Activated CD8-positive, alpha-beta T cell treated with anti-CD3 and anti-CD28 coated beads, Interleukin-2, amount 10 ng/mL, durations not matched to agents 7 days and 5 days (primary cell): ENCODE measurements around the gene SNX11. TPM values are rescaled to one million over a fixed set of nuclear protein-coding genes. Genes with fewer than 3 reads are reported as not detected.

ENCODE experiments used
- ATAC-seq: fragments of 150-1000 bp; cut with Tn5 transposase; one replicate; pipeline ENCODE4 v1.10.0; 2021; ENCODE audit warnings: moderate library complexity
- CTCF ChIA-PET: fragments of 350-600 bp; sonication (Branson Sonifier 250); formaldehyde crosslinking; loops from one replicate; lab custom pipeline; 2021; ENCODE audit warnings: antibody characterized with exemption; lab: Charles Lee
- POLR2A ChIA-PET: fragments of 350-600 bp; sonication (Branson Sonifier 250); formaldehyde crosslinking; loops from one replicate; lab custom pipeline; 2021; ENCODE audit warnings: antibody characterized with exemption; lab: Charles Lee
- DNase-seq: peaks from one replicate; pipeline ENCODE4 v3.0.0-alpha.2; 2020
- H3K27ac Mint-ChIP-seq: one replicate; pipeline ENCODE4 v1.8.0; 2021; ENCODE audit warnings: mild to moderate bottlenecking, mixed read lengths
- H3K27me3 Mint-ChIP-seq: one replicate; pipeline ENCODE4 v1.8.0; 2021; ENCODE audit warnings: low read depth, mixed read lengths
- H3K36me3 Mint-ChIP-seq: one replicate; pipeline ENCODE4 v1.8.0; 2021; ENCODE audit warnings: low read depth, mixed read lengths
- H3K4me1 Mint-ChIP-seq: one replicate; pipeline ENCODE4 v1.8.0; 2021; ENCODE audit warnings: low read depth, mixed read lengths
- H3K4me3 Mint-ChIP-seq: one replicate; pipeline ENCODE4 v1.8.0; 2021; ENCODE audit warnings: mild to moderate bottlenecking, mixed read lengths
- H3K9me3 Mint-ChIP-seq: one replicate; pipeline ENCODE4 v1.8.0; 2022; ENCODE audit warnings: mixed read lengths; ENCODE audit not compliant: insufficient read depth
- total RNA-seq, 2 experiments: library from RNA; stranded (reverse); gene quantifications; one replicate each; pipeline ENCODE4 v1.2.3, GENCODE V29; 2021

Gene SNX11
- total RNA-seq, 2 experiments from 2014 or later: 33.3 to 34.2 TPM

DNA sequence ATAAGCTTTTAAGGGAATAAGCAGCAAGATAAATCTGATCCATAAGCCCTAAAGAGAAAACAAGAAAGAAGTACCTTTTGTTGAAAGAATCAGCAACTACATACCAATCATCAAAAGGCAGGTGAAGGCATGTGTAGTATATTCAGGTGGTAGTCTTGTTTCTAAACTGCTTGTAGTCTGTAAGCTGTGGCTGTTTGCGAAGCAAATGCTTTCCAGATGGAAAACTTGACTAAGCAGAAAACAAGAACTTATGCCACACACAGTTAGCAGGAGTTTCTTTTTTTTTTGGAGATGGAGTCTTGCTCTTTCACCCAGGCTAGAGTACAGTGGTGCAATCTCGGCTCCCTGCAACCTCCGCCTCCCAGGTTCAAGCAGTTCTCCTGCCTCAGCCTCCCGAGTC lies 12.0 kb upstream of the SNX11 start:
- POLR2A ChIA-PET: interaction anchor here (2.9 kb wide), 1 partner anchor 12 kb away, joined by 14 read pairs; the partner anchor contains the start of gene SNX11
- CTCF ChIA-PET: interaction anchor here (1.5 to 8.2 kb wide), 5 partner anchors 9 to 70 kb away, joined by 4 to 89 read pairs (median 30); partner anchors contain the start of gene SNX11
- Mint-ChIP-seq H3K27ac (no peak overlapping the region), H3K27me3 (no peaks in the 10 kb centered on the region), H3K4me3 (no peak overlapping the region), H3K4me1 (peaks cover 22% of the 10 kb centered on the region), H3K9me3 (no peaks in the 10 kb centered on the region), H3K36me3 (peaks cover 9% of the 10 kb centered on the region)
- DNase-seq (no peak), ATAC-seq (no peak)

- ChIA-PET POLR2A (interaction anchor here (1.5 kb wide), 1 partner anchor 52 kb away, joined by 3 read pairs; the partner anchor contains the start of gene NFE2L1), CTCF (interaction anchor here (1.2 to 8.2 kb wide), 4 partner anchors 12 to 32 kb away, joined by 3 to 89 read pairs (median 6); no protein-coding TSS in a partner anchor)
- DNase-seq (no peak), ATAC-seq (no peak)
- H3K27ac Mint-ChIP-seq: no peak overlapping the region
- peaks cover 13% of the 10 kb centered on the region for H3K9me3 Mint-ChIP-seq
- peaks cover 56% of the 10 kb centered on the region for H3K4me1 Mint-ChIP-seq
- H3K4me3 Mint-ChIP-seq: peak overlapping the region; percentile 99
- no peaks in the 10 kb centered on the region for H3K27me3 Mint-ChIP-seq
- peaks cover 20% of the 10 kb centered on the region for H3K36me3 Mint-ChIP-seq
Measured at GRCh38 chr17:48100160-48100559, 7.4 kb upstream of the SNX11 start.

- Mint-ChIP-seq H3K27me3 (no peaks in the 10 kb centered on the region), H3K4me3 (peak overlapping the region; percentile 99), H3K36me3 (peaks cover 17% of the 10 kb centered on the region), H3K4me1 (peaks cover 54% of the 10 kb centered on the region), H3K9me3 (peaks cover 13% of the 10 kb centered on the region), H3K27ac (peak overlapping the region; percentile 88)
- ChIA-PET POLR2A (interaction anchor here (0.7 to 1.7 kb wide), 5 partner anchors 12 to 53 kb away, joined by 3 to 7 read pairs (median 3); partner anchors contain the start of gene NFE2L1), CTCF (interaction anchor here (0.8 to 8.2 kb wide), 6 partner anchors 10 to 32 kb away, joined by 3 to 89 read pairs (median 5); no protein-coding TSS in a partner anchor)
- DNase-seq (no peak), ATAC-seq (no peak)
Measured at GRCh38 chr17:48100591-48101011, 7.0 kb upstream of the SNX11 start.

- DNase-seq (peak; percentile 96), ATAC-seq (peak; percentile 96)
- H3K27me3 Mint-ChIP-seq: no peaks in the 10 kb centered on the region
- ChIA-PET CTCF (interaction anchor here (0.8 to 8.2 kb wide), 6 partner anchors 11 to 33 kb away, joined by 3 to 89 read pairs (median 5); no protein-coding TSS in a partner anchor), POLR2A (interaction anchor here (0.7 to 1.7 kb wide), 5 partner anchors 11 to 53 kb away, joined by 3 to 7 read pairs (median 3); partner anchors contain the start of gene NFE2L1)
- H3K4me3 Mint-ChIP-seq: peak within 1 kb of the TSS; percentile 99
- peaks cover 16% of the 10 kb centered on the region for H3K36me3 Mint-ChIP-seq
- peak within 1 kb of the TSS; percentile 88 for H3K27ac Mint-ChIP-seq
- peaks cover 13% of the 10 kb centered on the region for H3K9me3 Mint-ChIP-seq
- H3K4me1 Mint-ChIP-seq: peaks cover 52% of the 10 kb centered on the region
Measured at GRCh38 chr17:48101012-48101720, 6.4 kb upstream of the SNX11 start, which contains the start of gene CBX1. Gene CBX1, minus strand, starts transcription at chr17:48101478. Its CDS starts 24,474 bp downstream, at chr17:48077004.

GRCh38 chr17:48102043-48102750 lies 5.4 kb upstream of the SNX11 start:
- peaks cover 13% of the 10 kb centered on the region for H3K9me3 Mint-ChIP-seq
- ATAC-seq (no peak), DNase-seq (no peak)
- peak overlapping the region; percentile 80 for H3K27ac Mint-ChIP-seq
- H3K4me1 Mint-ChIP-seq: peaks cover 58% of the 10 kb centered on the region
- ChIA-PET CTCF (interaction anchor here (1.0 to 8.2 kb wide), 3 partner anchors 10 to 22 kb away, joined by 3 to 89 read pairs (median 8); no protein-coding TSS in a partner anchor), POLR2A (interaction anchor here (1.7 kb wide), 1 partner anchor 10 kb away, joined by 7 read pairs; no protein-coding TSS in a partner anchor)
- H3K36me3 Mint-ChIP-seq: peaks cover 16% of the 10 kb centered on the region
- no peaks in the 10 kb centered on the region for H3K27me3 Mint-ChIP-seq
- H3K4me3 Mint-ChIP-seq: peak overlapping the region; percentile 99

- Mint-ChIP-seq H3K9me3 (peaks cover 13% of the 10 kb centered on the region), H3K36me3 (peaks cover 16% of the 10 kb centered on the region), H3K4me1 (peaks cover 57% of the 10 kb centered on the region), H3K27ac (peak overlapping the region; percentile 82), H3K4me3 (peak overlapping the region; percentile 60), H3K27me3 (no peaks in the 10 kb centered on the region)
- POLR2A ChIA-PET: interaction anchor here (1.0 to 1.3 kb wide), 2 partner anchors 9 to 67 kb away, joined by 3 to 4 read pairs; no protein-coding TSS in a partner anchor
- CTCF ChIA-PET: interaction anchor here (0.6 to 1.0 kb wide), 3 partner anchors 23 to 29 kb away, joined by 3 read pairs; no protein-coding TSS in a partner anchor
- DNase-seq (peak; percentile 67), ATAC-seq (no peak)
Measured at GRCh38 chr17:48102798-48103715, 4.5 kb upstream of the SNX11 start.

GRCh38 chr17:48104440-48104839 lies 3.1 kb upstream of the SNX11 start:
- peak overlapping the region; percentile 19 for H3K27ac Mint-ChIP-seq
- peaks cover 62% of the 10 kb centered on the region for H3K4me1 Mint-ChIP-seq
- ATAC-seq: no peak
- H3K4me3 Mint-ChIP-seq: peak overlapping the region; percentile 0
- H3K27me3 Mint-ChIP-seq: no peaks in the 10 kb centered on the region
- CTCF ChIA-PET: interaction anchor here (0.8 to 1.1 kb wide), 2 partner anchors 9 to 24 kb away, joined by 3 to 4 read pairs; no protein-coding TSS in a partner anchor
- peaks cover 13% of the 10 kb centered on the region for H3K9me3 Mint-ChIP-seq
- no peak for DNase-seq
- POLR2A ChIA-PET: no interaction called here
- peaks cover 16% of the 10 kb centered on the region for H3K36me3 Mint-ChIP-seq

DNA sequence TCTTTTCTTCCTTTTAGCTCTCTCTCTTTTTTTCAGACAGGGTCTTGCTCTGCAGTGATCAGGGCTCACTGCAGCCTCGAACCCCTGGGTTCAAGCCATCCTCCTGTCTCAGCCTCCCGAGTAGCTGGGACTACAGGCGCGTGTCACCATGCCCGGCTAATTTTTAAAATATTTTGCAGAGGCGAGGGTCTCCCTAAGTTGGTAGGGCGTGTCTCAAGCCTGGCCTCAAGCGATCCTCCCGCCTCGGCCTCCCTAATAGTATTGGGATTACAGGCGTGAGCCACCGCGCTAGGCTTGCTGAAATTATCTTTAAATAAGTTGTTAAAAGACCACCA lies 797 bp upstream of the SNX11 start:
- ATAC-seq (no peak), DNase-seq (no peak)
- ChIA-PET CTCF (interaction anchor here (0.7 to 4.0 kb wide), 9 partner anchors 10 to 245 kb away, joined by 3 to 33 read pairs (median 3); partner anchors contain the start of gene CDK5RAP3), POLR2A (interaction anchor here (0.7 to 4.0 kb wide), 4 partner anchors 10 to 481 kb away, joined by 3 to 17 read pairs (median 8); partner anchors contain the start of gene NFE2L1)
- peaks cover 66% of the 10 kb centered on the region for H3K4me1 Mint-ChIP-seq
- no peaks in the 10 kb centered on the region for H3K27me3 Mint-ChIP-seq
- H3K27ac Mint-ChIP-seq: peak overlapping the region; percentile 98
- H3K36me3 Mint-ChIP-seq: peaks cover 23% of the 10 kb centered on the region
- H3K9me3 Mint-ChIP-seq: peaks cover 13% of the 10 kb centered on the region
- H3K4me3 Mint-ChIP-seq: peak overlapping the region; percentile 99

DNA sequence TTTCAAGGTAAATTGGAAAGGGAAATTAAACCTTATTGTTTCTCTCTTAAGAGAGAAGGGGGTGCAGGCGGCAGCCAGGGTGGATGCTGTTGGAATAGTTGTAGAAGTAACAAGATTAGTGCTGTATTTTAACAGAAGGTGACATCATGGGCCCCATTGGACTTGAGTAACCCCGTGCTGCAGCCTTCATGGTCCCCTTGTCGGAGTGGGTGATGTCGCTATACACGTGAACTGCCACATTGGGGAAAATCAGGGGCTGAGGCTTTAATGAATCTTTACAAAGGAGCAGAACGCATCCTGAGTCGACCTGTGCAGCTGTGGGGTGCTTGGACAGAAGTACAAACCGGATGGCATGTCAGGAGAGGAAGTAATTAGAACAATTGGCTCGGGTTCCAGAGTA lies 3.2 kb downstream of the SNX11 start:
- CTCF ChIA-PET: interaction anchor here (3.5 to 3.7 kb wide), 2 partner anchors 13 to 84 kb away, joined by 24 to 25 read pairs; no protein-coding TSS in a partner anchor
- Mint-ChIP-seq H3K36me3 (peaks cover 33% of the 10 kb centered on the region), H3K4me3 (no peak overlapping the region), H3K4me1 (peaks cover 57% of the 10 kb centered on the region), H3K27ac (peak overlapping the region; percentile 0), H3K9me3 (no peaks in the 10 kb centered on the region), H3K27me3 (no peaks in the 10 kb centered on the region)
- POLR2A ChIA-PET: no interaction called here
- DNase-seq (no peak), ATAC-seq (no peak)

DNA sequence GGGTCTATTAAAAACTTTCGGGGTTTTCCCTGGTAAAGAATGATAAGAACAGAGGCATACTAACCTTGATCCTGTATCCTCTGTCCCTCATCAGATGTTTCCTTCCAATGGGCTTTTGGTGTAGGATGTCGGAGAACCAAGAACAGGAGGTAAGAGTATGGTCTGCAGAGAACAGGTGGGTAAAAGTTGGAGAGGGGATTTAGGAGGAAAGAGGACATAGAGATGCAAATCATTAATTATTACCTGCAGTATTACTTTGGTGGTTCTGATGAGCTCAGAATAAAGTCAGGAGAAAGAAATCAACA lies 4.3 kb downstream of the SNX11 start:
- ChIA-PET CTCF (interaction anchor here (1.0 to 3.7 kb wide), 9 partner anchors 11 to 85 kb away, joined by 3 to 25 read pairs (median 8); partner anchors contain the start of gene CBX1), POLR2A (interaction anchor here (1.4 to 2.5 kb wide), 3 partner anchors 8 to 11 kb away, joined by 4 to 7 read pairs (median 4); partner anchors contain the start of gene CBX1)
- peak overlapping the region; percentile 96 for H3K27ac Mint-ChIP-seq
- H3K9me3 Mint-ChIP-seq: no peaks in the 10 kb centered on the region
- no peaks in the 10 kb centered on the region for H3K27me3 Mint-ChIP-seq
- H3K36me3 Mint-ChIP-seq: peaks cover 34% of the 10 kb centered on the region
- peaks cover 52% of the 10 kb centered on the region for H3K4me1 Mint-ChIP-seq
- H3K4me3 Mint-ChIP-seq: no peak overlapping the region
- ATAC-seq (no peak), DNase-seq (no peak)
